ENCODE measurements around the gene CSMD2.

DNA sequence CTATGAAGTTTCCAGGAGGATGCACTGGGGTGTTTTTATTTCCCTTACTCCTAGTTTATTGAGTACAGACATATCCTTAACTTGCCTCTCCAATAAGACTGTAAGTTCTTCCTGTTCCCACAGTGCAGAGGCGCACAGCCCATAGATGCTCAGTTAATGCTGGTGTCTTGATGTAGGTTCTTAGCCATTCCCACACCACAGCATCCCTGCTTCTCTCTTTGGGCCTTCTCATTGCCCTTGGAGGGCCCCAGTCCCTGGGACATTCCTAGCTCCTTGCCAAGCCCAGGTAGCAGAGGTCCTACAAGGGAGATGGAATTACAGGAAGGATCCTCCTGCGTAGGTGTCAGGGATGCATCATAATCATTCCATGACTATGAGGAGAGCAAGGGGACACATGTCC lies 362.8 kb downstream of the CSMD2 start:
- TF ChIP-seq CTCF (IDR thresholded peaks at IDR 0.05): no peak
- no peak for TF ChIP-seq POLR2A (IDR thresholded peaks at IDR 0.05)
